NK-92 treated with Interleukin-12 subunit alpha and Interleukin-12 subunit beta, amount 100 ng/mL, for 24 hours (cell line): ENCODE results near the gene MINAR2.
A peak's percentile ranks its signal among the peaks of the same experiment; 100 is the strongest.

ENCODE experiments used
- DNase-seq: peaks from one replicate; lab custom pipeline; 2025; lab: John Stamatoyannopoulos, UW

Gene MINAR2

DNA sequence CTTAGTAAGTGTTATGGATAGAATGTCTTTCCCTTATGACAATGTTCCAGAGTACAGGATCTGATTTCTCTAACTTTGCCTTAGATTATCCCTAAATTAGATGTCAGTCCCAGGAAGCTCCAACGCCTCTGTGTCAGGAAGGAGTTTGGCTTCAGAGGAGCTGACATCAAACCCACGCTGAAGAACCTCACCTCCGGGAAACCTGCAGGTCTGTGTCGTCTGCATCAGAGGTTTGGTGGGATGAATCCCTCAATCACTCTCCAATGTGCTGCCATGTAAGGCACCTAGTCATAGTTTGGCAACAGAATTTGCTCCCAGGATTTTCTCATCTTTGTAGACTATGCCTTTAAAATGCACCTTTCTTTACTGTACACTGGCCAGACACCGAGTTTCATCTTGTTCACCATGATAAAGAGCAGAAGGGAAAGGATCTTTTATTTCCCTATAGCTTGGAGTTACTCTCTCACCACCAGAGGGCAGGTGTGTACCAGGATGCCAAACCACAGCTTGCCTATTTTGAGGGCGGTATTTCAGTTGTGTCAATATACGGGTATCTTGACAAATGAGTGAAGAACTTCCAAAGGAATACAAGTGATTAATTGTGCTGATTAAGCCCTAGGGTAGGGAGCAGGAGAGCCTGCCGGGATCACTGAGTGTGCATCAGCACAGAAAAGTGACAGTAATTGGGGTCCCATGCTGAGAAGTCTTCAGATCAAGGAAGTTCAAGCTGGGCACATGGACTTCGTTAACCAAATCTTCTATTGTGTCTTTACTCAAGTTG, 23.4 kb downstream of the MINAR2 start:
- peak; percentile 14 for DNase-seq

DNA sequence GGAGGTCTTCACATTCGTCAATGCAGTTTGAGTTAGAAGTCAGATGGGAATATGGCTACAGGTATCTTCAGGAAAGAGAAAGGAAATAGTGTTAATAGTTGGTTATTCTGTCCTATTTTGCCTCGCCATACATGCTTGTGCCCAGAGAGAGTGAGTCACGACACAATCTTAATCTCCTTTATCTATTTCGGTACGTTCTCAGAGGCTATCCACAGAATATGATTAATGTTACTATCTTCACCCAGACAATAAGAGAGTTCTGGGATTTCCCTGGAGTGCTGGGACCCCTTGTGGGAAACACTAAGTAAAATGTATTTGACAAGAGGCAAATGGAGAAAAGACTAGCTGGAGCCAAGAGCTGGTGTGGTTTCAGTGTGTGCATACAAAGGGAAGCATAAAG, 25.5 kb downstream of the MINAR2 start:
- no peak for DNase-seq

DNA sequence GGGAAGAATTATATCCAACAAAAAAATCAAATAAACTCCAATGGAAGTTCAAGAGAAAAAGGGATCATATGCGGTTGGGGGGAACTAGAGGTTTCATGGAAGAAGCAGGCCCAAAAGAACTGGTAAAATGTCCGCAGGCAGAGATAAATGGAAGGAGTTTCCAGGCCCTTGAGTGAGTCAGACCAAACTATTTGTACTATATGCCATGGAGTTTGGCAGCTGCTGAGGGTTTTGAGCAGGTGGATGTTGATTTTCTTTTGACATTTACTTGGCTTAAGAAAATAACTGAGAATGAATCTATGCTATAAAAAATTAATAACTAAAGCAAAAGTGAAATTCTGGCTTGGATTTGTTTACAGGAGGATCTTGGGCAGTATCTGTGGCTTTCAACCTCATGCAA, 33.7 kb downstream of the MINAR2 start:
- DNase-seq = no peak

DNA sequence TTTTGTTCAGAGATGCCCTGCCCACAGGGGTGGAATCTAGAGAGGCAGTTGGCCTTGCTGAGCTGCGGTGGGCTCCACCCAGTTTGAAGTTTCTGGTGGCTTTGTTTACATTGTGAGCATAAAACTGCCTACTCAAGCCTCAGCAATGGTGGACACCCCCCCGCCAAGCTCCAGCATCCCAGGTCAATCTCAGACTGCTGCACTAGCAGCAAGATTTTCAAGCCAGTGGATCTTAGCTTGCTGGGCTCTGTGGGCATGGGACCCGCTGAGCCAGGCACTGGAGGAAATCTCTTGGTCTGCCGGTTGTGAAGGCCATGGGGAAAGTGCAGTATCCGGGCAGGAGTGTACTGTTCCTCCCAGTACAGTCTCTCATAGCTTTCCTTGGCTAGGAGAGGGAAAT, 55.5 kb downstream of the MINAR2 start:
- no peak for DNase-seq

- DNase-seq = no peak
These were observed 56.8 kb downstream of the MINAR2 start for GRCh38 chr5:129804705-129805104.

GRCh38 chr5:129807162-129807814, 59.4 kb downstream of the MINAR2 start:
- no peak for DNase-seq
